Embryonic facial prominence (tissue), 1 donor: ENCODE data around the gene MEIS2.
A peak's percentile ranks its signal among the peaks of the same experiment; 100 is the strongest.

Experiments
- DNase-seq: peaks from one replicate; pipeline ENCODE4 v3.0.0-alpha.2; 2016; ENCODE audit errors: extremely low spot score

Gene MEIS2

GRCh38 chr15:37100109-37100965, at the start of gene MEIS2:
Gene MEIS2 (minus strand): TSS chr15:37100549. CDS start chr15:37099466, 1,083 bp downstream.
- peak; percentile 91 for DNase-seq

GRCh38 chr15:37149146-37149545, 48.8 kb upstream of the MEIS2 start:
- no peak for DNase-seq

DNA sequence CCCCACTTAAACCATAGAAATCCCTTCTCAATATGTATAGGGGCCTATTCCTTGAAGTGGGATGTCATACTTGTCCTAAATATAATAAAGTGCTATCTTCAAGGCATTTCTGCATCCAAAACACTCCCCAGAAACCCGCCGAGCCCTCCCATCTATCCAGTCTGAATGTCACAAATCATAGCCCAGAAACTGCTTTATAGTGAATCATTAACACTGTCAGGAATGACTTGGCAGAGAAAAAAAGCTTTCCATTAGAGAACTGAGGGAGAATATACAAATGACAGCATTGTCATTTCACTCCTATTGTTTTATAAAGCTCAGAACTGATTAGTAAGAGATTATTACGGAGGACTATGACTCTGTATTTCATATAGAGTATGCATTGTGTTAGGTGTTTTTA, 48.4 kb upstream of the MEIS2 start:
- no peak for DNase-seq

DNA sequence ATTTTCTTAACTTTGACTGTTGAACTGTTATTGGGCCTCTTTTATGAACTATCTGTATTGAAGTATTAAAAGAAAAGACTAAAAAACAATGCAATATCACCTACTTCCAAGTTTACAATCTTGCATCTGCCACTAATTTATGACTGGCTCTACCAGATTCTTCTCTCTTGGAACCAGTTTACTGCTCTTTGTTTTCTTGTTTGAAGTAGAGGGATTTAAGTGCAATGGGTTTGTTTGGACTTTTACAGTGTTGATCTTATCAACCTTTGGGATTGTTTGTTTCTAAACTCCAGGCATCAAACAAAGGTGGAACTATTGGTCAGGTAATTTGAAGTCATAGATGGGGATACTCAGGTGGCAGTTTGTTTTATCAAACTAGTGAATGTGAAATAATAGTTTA, 43.0 kb upstream of the MEIS2 start:
- DNase-seq: no peak

GRCh38 chr15:37142371-37142770, 42.0 kb upstream of the MEIS2 start:
- DNase-seq: no peak

- no peak for DNase-seq
These were observed 40.2 kb upstream of the MEIS2 start for GRCh38 chr15:37140531-37141058.

DNA sequence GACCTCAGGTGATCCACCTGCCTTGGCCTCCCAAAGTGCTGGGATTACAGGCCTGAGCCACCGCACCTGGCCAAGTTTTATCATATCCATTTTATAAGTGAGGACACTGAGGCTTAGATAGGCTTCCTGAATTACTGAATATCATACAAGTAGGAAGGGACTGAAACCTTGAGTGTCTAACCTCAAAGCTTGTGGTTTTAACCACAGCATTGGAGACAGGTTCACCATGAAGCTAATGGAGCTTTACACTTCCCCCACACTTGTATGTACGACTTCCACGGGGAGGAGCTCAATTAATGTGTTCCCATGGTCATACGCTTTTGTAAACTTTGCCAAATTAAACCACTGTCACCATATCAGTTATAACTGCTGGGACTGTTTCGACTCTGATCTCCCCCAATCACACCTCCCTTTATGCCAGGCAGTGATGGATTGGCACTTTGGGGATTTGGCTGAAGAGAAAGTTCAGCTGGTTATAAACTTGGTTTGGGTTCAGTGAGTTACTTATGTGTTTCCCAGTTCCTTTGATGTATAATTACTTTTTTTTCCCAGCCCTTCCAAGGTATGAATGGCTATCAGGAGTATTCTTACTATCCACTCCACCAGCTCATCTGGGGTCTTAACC, 38.4 kb upstream of the MEIS2 start:
- DNase-seq: no peak

DNA sequence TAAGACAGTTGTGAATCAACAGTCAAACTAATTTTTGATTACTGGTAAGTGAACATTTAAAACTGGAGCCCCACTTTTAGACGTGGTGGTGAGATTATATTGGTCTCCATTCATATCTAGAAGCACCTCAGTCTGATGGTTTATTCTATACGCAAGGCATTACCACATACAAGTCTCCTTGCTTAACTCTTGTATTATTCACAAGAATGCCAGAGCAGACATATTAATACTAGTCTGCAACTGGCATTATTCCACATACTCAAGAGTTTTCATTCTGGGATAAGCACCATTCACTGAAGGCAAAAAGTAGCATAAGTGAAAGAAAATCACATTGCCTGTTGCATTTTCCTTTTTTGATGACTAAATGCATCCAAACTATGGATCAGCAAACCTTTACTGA, 36.9 kb upstream of the MEIS2 start:
- no peak for DNase-seq

DNA sequence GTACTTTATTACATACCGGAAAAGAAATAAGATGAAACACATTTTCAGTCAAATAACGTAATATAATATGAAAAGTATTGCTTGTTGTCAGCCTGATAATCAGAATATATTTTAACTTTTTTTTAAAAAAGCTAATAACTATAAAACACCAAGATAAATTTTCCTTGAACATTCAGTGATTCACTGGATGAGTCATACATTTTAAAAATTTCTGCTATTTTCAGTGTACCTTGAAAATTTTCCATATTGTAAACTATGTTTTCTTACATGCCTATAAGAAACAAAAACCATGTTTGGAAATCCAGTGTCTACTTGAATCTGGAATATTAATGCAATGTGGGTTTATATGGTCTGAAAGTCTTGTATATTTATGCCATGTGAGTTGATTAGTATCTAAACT, 36.3 kb upstream of the MEIS2 start:
- DNase-seq: no peak

DNA sequence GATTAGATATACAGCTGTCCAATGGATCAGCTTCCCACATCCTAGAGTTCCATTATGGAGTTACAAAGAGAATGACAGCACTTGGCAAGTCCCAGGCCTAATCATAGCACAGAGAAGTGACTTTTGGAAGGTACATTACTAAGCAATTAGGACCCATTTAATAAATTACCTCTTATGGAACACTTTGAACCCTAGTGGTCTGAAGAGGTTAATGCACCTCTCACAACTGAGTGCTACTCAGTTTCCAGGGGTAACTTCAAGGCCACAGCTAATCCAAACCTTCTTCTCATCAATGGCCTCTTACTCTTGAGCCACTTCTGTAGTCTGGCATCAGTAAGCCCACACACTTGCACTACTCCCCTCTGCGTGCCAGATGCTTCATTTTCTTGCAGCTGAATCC, 34.9 kb upstream of the MEIS2 start:
- DNase-seq: no peak

GRCh38 chr15:37134699-37135131, 34.4 kb upstream of the MEIS2 start:
- DNase-seq: no peak

DNA sequence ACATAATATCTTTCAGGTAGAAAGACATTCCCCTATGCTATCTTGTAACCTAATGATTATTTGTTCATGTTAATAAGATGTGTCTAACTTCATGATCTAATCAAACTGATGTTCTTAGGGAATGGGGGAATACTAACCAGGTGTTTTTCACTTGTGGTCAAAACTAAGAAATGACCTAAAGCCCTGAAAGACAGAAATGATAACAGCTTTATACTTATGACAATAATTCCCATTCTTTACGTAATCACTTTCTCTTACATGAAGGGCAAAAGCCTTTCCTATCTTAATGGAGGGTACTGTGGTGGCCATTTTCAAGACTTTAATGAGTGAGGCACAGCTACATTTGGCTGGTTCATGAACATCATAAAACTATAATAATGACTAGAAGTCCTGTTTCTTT, 33.9 kb upstream of the MEIS2 start:
- DNase-seq: no peak

GRCh38 chr15:37133602-37134001, 33.3 kb upstream of the MEIS2 start:
- DNase-seq: no peak

DNA sequence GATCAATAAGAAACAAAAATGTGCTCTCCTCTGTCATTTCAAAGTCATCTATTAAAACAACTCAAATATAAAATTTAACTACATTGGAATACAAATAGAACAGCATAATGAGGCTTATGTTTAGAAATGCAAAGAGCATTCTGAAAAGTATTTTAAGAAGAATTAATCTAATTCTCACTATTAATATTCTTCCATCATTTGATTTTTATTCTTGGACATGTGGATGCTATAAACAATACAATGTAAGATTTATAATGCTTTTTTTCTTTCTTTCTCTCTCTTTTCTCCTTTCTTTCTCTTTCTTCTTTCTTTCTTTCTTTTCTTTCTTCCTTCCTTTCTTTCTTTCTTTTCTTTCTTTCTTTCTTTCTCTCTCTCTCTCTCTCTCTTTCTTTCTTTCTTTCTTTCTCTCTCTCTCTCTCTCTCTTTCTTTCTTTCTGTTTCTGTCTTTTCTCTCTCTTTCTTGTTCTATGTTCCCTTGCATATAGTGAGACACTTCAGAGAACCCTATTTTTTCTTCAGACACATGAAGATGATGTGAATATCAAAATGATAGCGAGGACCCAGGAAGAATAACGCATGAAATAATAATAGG, 32.6 kb upstream of the MEIS2 start:
- DNase-seq: no peak

- DNase-seq: no peak
These were observed 31.3 kb upstream of the MEIS2 start for GRCh38 chr15:37131621-37132020.

- no peak for DNase-seq
These were observed 30.0 kb upstream of the MEIS2 start for GRCh38 chr15:37130356-37130755.

GRCh38 chr15:37125143-37125542, 24.8 kb upstream of the MEIS2 start:
- no peak for DNase-seq

DNA sequence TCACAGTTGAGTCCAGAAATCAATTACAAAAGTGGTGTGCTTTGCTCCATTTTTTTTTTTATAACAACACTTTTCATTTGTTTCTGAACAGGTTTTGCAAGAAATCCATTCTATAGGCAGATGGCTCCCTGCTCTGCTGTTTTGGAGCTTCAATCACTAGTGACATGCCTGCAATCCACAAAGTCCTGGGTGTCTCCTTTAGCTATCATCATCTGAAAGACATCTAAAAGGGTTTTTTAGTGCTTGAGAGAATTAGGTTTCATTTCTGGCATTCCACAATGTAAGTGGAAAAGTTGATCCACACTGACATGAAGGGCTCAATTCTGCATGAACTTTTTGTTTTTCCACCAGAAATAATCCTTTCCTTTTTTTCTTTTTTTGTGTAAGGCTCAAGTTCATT, 24.0 kb upstream of the MEIS2 start:
- DNase-seq: no peak

DNA sequence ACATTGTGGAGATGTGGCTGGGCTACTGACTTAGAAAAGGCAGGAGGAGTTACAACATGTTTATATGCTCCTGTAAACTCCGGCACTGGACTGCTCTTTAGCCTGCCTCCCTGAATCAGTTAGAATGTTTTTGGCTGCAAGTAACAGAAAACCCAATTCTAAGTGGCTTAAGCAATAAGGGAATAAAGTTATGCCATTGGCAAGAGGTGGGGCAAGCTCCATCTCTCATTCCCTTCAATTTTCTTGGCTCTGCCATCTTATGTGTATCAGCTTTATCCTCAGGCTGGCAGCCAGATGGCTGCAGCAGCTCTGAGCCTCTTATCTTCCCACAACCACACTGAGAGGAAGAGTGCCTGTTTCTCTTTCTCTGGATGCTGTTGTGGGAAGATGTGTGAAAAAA, 22.4 kb upstream of the MEIS2 start:
- DNase-seq: no peak

GRCh38 chr15:37121492-37121891, 21.1 kb upstream of the MEIS2 start:
- no peak for DNase-seq

- no peak for DNase-seq
These were observed 16.7 kb upstream of the MEIS2 start for GRCh38 chr15:37117030-37117429.

DNA sequence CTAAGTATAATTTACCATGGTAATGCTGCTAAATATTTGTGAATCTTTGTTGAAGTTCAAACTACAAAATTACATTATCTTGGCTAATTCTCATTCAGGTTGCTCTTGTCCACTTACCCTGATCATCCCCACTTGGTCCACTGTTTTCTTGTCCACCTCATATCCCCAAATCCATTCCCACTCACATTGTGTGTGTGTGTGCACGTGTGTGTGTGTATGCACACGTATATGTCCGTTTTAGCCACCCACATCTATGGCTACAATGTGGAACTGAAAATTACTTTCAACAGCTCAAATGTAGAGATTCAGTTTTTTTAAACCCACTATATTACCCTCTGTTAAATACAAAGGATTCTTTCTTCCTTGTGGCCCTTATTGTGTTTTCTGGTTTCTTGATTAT, 15.2 kb upstream of the MEIS2 start:
- DNase-seq: no peak
